Measurements from ENCODE around the gene HPSE2. TPM values are rescaled to one million over a fixed set of nuclear protein-coding genes. Genes with fewer than 3 reads are reported as not detected.

The HPSE2 gene
- total RNA-seq, 1 donor from 2014 or later, result not detected

GRCh38 chr10:98407744-98408241, 827.9 kb downstream of the HPSE2 start:
- no peak overlapping the region for H3K4me3 ChIP-seq (ENCODE audit: low read depth, low read length)
- no peaks in the 10 kb centered on the region for H3K36me3 ChIP-seq (ENCODE audit: control insufficient read depth, insufficient read depth, low read length)
- TF ChIP-seq CTCF (IDR thresholded peaks at IDR 0.05; ENCODE audit: insufficient read depth, low read length, poor library complexity, severe bottlenecking), result no peak
- no peak for DNase-seq (ENCODE audit: low read depth)
- no peaks in the 10 kb centered on the region for H3K27me3 ChIP-seq (ENCODE audit: control insufficient read depth, insufficient read depth, low read length)

Other genes with a start within 250 kb of the HPSE2 start
- 0.62 and 0.92 TPM in 2 replicates for gene CNNM1, start 93.5 kb upstream of the HPSE2 start, total RNA-seq
- 57.6 and 73.7 TPM in 2 replicates for gene GOT1, start 194.8 kb upstream of the HPSE2 start, total RNA-seq